ENCODE measurements around the gene RSPO1.

RSPO1 gene

GRCh38 chr1:37609002-37609401, 25.7 kb downstream of the RSPO1 start:
- no peaks in the 10 kb centered on the region for H4K20me1 ChIP-seq (ENCODE audit: insufficient read depth, low read length)
- H3K27me3 ChIP-seq (replicated peaks; ENCODE audit: insufficient read depth, low read length): 0 out of 2 replicates have a peak, but pooled peaks cover 5% of the 10 kb centered on the region
- H3K9me2 ChIP-seq (replicated peaks; ENCODE audit: insufficient read depth, low read length): no peaks in the 10 kb centered on the region
- peaks cover 15% of the 10 kb centered on the region for H3K4me1 ChIP-seq (ENCODE audit: low read length)
- TF ChIP-seq CTCF (IDR thresholded peaks at IDR 0.05; ENCODE audit: low read length): no peak
- no peak for TF ChIP-seq EZH2phosphoT487 (IDR thresholded peaks at IDR 0.05; ENCODE audit: low read length)
- TF ChIP-seq EZH2 (optimal IDR thresholded peaks at IDR 0.05; ENCODE audit: low read depth, low read length): no peak
- no peaks in the 10 kb centered on the region for H3K79me2 ChIP-seq (ENCODE audit: low read length)
- no peaks in the 10 kb centered on the region for H3F3A ChIP-seq (ENCODE audit: insufficient read depth, low read length)
- no peaks in the 10 kb centered on the region for H3K9me3 ChIP-seq (replicated peaks; ENCODE audit: insufficient read depth, low read length)
- no peak overlapping the region for H3K27ac ChIP-seq (ENCODE audit: low read length)
- no peaks in the 10 kb centered on the region for H3K36me3 ChIP-seq (replicated peaks; ENCODE audit: insufficient read depth, low read length)
- H3K4me3 ChIP-seq (ENCODE audit: low read length): no peak overlapping the region
- no peak overlapping the region for H3K9ac ChIP-seq (ENCODE audit: low read length)
- no peak for DNase-seq
- H3K4me2 ChIP-seq (ENCODE audit: low read depth, low read length): no peak overlapping the region
- no peak overlapping the region for H2AFZ ChIP-seq (ENCODE audit: low read length)

- no peak overlapping the region for H3K27ac ChIP-seq (ENCODE audit: low read length)
- H3K27me3 ChIP-seq (replicated peaks; ENCODE audit: insufficient read depth, low read length): 0 out of 2 replicates have a peak, but pooled peaks cover 5% of the 10 kb centered on the region
- H2AFZ ChIP-seq (ENCODE audit: low read length): no peak overlapping the region
- no peaks in the 10 kb centered on the region for H3K79me2 ChIP-seq (ENCODE audit: low read length)
- no peaks in the 10 kb centered on the region for H3K36me3 ChIP-seq (replicated peaks; ENCODE audit: insufficient read depth, low read length)
- no peak overlapping the region for H3K4me3 ChIP-seq (ENCODE audit: low read length)
- H3K4me2 ChIP-seq (ENCODE audit: low read depth, low read length): no peak overlapping the region
- H3K9me3 ChIP-seq (replicated peaks; ENCODE audit: insufficient read depth, low read length): no peaks in the 10 kb centered on the region
- TF ChIP-seq CTCF (IDR thresholded peaks at IDR 0.05; ENCODE audit: low read length) (no peak), EZH2 (optimal IDR thresholded peaks at IDR 0.05; ENCODE audit: low read depth, low read length) (no peak), EZH2phosphoT487 (IDR thresholded peaks at IDR 0.05; ENCODE audit: low read length) (no peak)
- peaks cover 19% of the 10 kb centered on the region for H3K4me1 ChIP-seq (ENCODE audit: low read length)
- H3F3A ChIP-seq (ENCODE audit: insufficient read depth, low read length): no peaks in the 10 kb centered on the region
- no peaks in the 10 kb centered on the region for H4K20me1 ChIP-seq (ENCODE audit: insufficient read depth, low read length)
- no peaks in the 10 kb centered on the region for H3K9me2 ChIP-seq (replicated peaks; ENCODE audit: insufficient read depth, low read length)
- no peak for DNase-seq
- no peak overlapping the region for H3K9ac ChIP-seq (ENCODE audit: low read length)
Measured at GRCh38 chr1:37606481-37607263, 28.0 kb downstream of the RSPO1 start.

DNA sequence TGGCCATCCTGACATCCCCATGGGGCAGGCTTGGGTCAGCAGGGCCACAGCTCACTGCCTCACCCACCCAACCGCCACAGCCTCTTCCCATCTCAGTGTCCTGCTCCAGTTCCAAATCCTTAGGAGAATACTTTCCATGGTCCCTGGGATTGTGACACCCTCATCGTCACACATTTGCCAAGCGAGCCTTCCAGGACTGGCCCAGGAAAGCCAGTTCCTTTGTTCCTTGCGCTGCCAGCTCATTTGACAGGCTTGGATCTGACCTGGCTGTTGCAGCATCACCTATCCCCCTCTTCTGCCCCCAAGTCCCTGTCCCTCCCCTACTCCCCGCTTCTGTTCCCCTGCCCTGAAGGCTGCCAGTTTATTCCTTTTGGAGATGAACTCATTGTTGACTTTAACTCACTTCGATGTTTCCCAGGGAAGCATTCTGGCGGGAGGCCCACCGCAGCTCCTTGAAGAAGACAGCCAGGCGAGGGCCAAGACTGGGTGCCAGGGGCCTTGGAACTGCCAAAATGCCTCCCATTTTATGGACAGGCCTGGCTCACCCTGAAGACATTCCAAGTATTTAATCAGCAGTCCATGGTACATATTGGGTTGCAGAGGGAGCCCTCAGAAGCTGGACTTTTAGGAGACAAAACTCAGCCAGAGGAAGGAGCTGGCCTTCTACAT, 28.8 kb downstream of the RSPO1 start:
- Histone ChIP-seq H3K9me2 (replicated peaks; ENCODE audit: insufficient read depth, low read length) (no peaks in the 10 kb centered on the region), H3K4me1 (ENCODE audit: low read length) (peaks cover 19% of the 10 kb centered on the region), H3K4me3 (ENCODE audit: low read length) (no peak overlapping the region), H4K20me1 (ENCODE audit: insufficient read depth, low read length) (no peaks in the 10 kb centered on the region), H3K27me3 (replicated peaks; ENCODE audit: insufficient read depth, low read length) (0 out of 2 replicates have a peak, but pooled peaks cover 5% of the 10 kb centered on the region), H3F3A (ENCODE audit: insufficient read depth, low read length) (no peaks in the 10 kb centered on the region), H3K4me2 (ENCODE audit: low read depth, low read length) (no peak overlapping the region), H3K36me3 (replicated peaks; ENCODE audit: insufficient read depth, low read length) (no peaks in the 10 kb centered on the region), H2AFZ (ENCODE audit: low read length) (no peak overlapping the region), H3K79me2 (ENCODE audit: low read length) (no peaks in the 10 kb centered on the region), H3K9ac (ENCODE audit: low read length) (no peak overlapping the region), H3K27ac (ENCODE audit: low read length) (no peak overlapping the region), H3K9me3 (replicated peaks; ENCODE audit: insufficient read depth, low read length) (no peaks in the 10 kb centered on the region)
- TF ChIP-seq CTCF (IDR thresholded peaks at IDR 0.05; ENCODE audit: low read length) (no peak), EZH2 (optimal IDR thresholded peaks at IDR 0.05; ENCODE audit: low read depth, low read length) (no peak), EZH2phosphoT487 (IDR thresholded peaks at IDR 0.05; ENCODE audit: low read length) (no peak)
- no peak for DNase-seq

All from MM.1S (cell line).